Measurements from ENCODE around the gene DOCK7. TPM values are rescaled to one million over a fixed set of nuclear protein-coding genes. Genes with fewer than 3 reads are reported as not detected.
"Not testable (repeated sequence)": the region's sequence is repeated elsewhere in the genome, so short reads cannot be mapped to it uniquely, and the experiment has no call there.

Gene DOCK7
- polyA plus RNA-seq, 3 donors from 2014 or later: 0.55 to 1.6 (median 1.5) TPM

- H3K9me3 Mint-ChIP-seq: no peaks in the 10 kb centered on the region
- peaks cover 0 to 3% (median 3%) of the 10 kb centered on the region in 3 donors for H3K36me3 Mint-ChIP-seq
- H3K4me3 Mint-ChIP-seq: no peak overlapping the region
- DNase-seq: no peak
- no peak overlapping the region for H3K27ac Mint-ChIP-seq
- H3K4me1 Mint-ChIP-seq: no peaks in the 10 kb centered on the region
- peaks cover 0 to under 1% (median 0%) of the 10 kb centered on the region in 3 donors for H3K27me3 Mint-ChIP-seq (ENCODE audit: low read depth in 3 of 3)
Measured at GRCh38 chr1:62588000-62588399, 100.2 kb downstream of the DOCK7 start.

DNA sequence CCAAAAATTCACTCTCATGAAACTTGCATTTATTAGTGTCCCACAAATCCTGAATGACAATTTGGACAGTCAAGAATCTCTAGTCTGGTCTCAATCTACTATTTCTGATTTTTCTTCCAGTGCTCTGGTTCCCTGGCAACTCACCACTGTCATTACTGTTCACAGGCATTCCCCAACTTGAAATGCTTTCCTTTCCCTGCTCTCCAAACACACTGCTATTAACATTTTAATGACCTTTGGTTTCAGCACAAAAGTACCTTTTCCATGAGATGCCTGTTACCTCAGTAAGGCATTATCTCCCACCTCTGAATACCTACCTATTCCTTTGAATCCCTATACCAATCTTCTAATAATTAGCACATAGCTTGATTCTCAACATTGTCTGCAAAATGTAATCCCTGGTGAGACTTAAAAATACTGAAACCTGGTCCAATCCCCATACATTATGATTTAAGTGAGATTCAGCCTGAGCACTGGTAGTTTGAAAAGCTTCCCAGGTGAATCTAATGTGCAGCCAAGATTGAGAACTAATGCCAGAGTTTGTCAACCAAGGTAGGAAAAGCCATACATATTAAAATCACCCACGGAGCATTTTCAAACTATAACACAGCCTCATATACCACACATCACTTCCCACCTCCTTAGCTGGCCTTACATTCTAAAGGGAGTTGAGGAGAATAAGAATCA, 102.6 kb downstream of the DOCK7 start:
- Mint-ChIP-seq H3K9me3 (no peaks in the 10 kb centered on the region), H3K36me3 (peaks cover 0 to 7% (median 0%) of the 10 kb centered on the region in 3 donors), H3K27ac (no peak overlapping the region), H3K4me3 (no peak overlapping the region), H3K27me3 (ENCODE audit: low read depth in 3 of 3) (peaks cover 0 to 3% (median 2%) of the 10 kb centered on the region in 3 donors), H3K4me1 (no peaks in the 10 kb centered on the region)
- no peak for DNase-seq

- peaks cover 10 to 12% (median 11%) of the 10 kb centered on the region in 3 donors for H3K36me3 Mint-ChIP-seq
Measured at GRCh38 chr1:62573675-62574074, 114.5 kb downstream of the DOCK7 start.

GRCh38 chr1:62572476-62572875, 115.7 kb downstream of the DOCK7 start:
- DNase-seq: no peak
- no peaks in the 10 kb centered on the region for H3K27me3 Mint-ChIP-seq (ENCODE audit: low read depth in 3 of 3)
- H3K27ac Mint-ChIP-seq: no peak overlapping the region
- peaks cover 10 to 12% (median 11%) of the 10 kb centered on the region in 3 donors for H3K36me3 Mint-ChIP-seq
- peaks cover 0 to 15% (median 4%) of the 10 kb centered on the region in 6 donors for H3K9me3 Mint-ChIP-seq
- H3K4me1 Mint-ChIP-seq: no peaks in the 10 kb centered on the region
- no peak overlapping the region for H3K4me3 Mint-ChIP-seq

More at GRCh38 chr1:62573675-62574074, 114.5 kb downstream of the DOCK7 start:
- DNase-seq: no peak
- H3K4me3 Mint-ChIP-seq: no peak overlapping the region
- no peaks in the 10 kb centered on the region for H3K27me3 Mint-ChIP-seq (ENCODE audit: low read depth in 3 of 3)
- H3K27ac Mint-ChIP-seq: no peak overlapping the region
- peaks cover 0 to 11% (median 1%) of the 10 kb centered on the region in 6 donors for H3K9me3 Mint-ChIP-seq
- no peaks in the 10 kb centered on the region for H3K4me1 Mint-ChIP-seq

DNA sequence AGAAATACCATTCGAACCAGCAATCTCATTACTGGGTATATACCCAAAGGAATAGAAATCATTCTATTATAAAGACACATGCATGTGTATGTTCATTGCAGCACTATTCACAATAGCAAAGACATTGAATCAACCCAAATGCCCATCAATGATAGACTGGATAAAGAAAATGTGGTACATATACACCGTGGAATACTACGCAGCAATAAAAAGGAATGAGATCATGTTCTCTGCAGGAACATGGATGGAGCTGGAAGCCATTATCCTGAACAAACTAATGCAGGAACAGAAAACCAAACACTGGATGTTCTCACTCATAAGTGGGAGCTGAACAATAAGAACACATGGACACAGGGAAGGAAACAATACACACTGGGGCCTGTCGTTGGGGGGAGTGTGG, 116.7 kb downstream of the DOCK7 start:
- H3K27ac Mint-ChIP-seq; H3K4me1 Mint-ChIP-seq; DNase-seq; H3K27me3 Mint-ChIP-seq (ENCODE audit: low read depth in 3 of 3); H3K4me3 Mint-ChIP-seq: not testable (repeated sequence)
- Mint-ChIP-seq H3K9me3 (peaks cover 4 to 25% (median 5%) of the 10 kb centered on the region in 6 donors), H3K36me3 (peaks cover 10 to 15% (median 11%) of the 10 kb centered on the region in 3 donors)

- H3K4me3 Mint-ChIP-seq; H3K4me1 Mint-ChIP-seq; H3K27ac Mint-ChIP-seq; H3K27me3 Mint-ChIP-seq (ENCODE audit: low read depth in 3 of 3); DNase-seq: not testable (repeated sequence)
- Mint-ChIP-seq H3K36me3 (peaks cover 3 to 15% (median 5%) of the 10 kb centered on the region in 3 donors), H3K9me3 (peaks cover 4 to 25% (median 6%) of the 10 kb centered on the region in 6 donors)
Measured at GRCh38 chr1:62567926-62568325, 120.3 kb downstream of the DOCK7 start.

- not testable (repeated sequence) for H3K4me1 Mint-ChIP-seq, H3K27ac Mint-ChIP-seq
- H3K36me3 Mint-ChIP-seq: peaks cover 3 to 15% (median 5%) of the 10 kb centered on the region in 3 donors
Measured at GRCh38 chr1:62567182-62567581, 121.0 kb downstream of the DOCK7 start.

GRCh38 chr1:62561306-62561705, 126.9 kb downstream of the DOCK7 start:
- DNase-seq: no peak
- H3K36me3 Mint-ChIP-seq: peaks cover 0 to 4% (median 4%) of the 10 kb centered on the region in 3 donors

More at GRCh38 chr1:62567182-62567581, 121.0 kb downstream of the DOCK7 start:
- not testable (repeated sequence) for H3K27me3 Mint-ChIP-seq (ENCODE audit: low read depth in 3 of 3); DNase-seq; H3K4me3 Mint-ChIP-seq
- peaks cover 4 to 25% (median 6%) of the 10 kb centered on the region in 6 donors for H3K9me3 Mint-ChIP-seq

GRCh38 chr1:62544570-62544969, 143.6 kb downstream of the DOCK7 start:
- Mint-ChIP-seq H3K4me3 (no peak overlapping the region), H3K36me3 (no peaks in the 10 kb centered on the region), H3K27ac (no peak overlapping the region), H3K27me3 (ENCODE audit: low read depth in 3 of 3) (peaks cover 0 to 2% (median 0%) of the 10 kb centered on the region in 3 donors), H3K4me1 (no peaks in the 10 kb centered on the region), H3K9me3 (no peaks in the 10 kb centered on the region)
- DNase-seq: no peak

More at GRCh38 chr1:62561306-62561705, 126.9 kb downstream of the DOCK7 start:
- Mint-ChIP-seq H3K4me1 (no peaks in the 10 kb centered on the region), H3K27me3 (ENCODE audit: low read depth in 3 of 3) (peaks cover 0 to 3% (median 0%) of the 10 kb centered on the region in 3 donors), H3K9me3 (peaks cover 0 to 2% (median 0%) of the 10 kb centered on the region in 6 donors), H3K4me3 (no peak overlapping the region), H3K27ac (no peak overlapping the region)

DNA sequence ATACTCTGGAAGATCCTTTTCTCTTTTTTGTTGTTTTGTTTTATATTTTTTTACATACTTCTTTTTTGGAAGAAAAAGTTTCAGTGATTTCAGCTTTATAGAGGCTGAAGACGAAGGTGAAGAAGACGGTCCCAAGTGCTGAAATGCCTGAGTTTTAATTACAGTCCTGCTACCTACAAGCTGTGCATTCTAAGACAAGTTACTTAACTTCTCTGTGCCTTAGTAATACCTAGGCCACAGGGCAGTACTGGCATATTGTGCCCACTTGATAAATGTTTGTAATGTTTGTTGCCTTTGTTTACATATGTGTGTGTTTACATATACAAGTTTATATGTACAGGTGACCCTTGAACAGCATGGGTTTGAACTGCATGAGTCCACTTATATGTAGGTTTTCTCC, 147.1 kb downstream of the DOCK7 start:
- Mint-ChIP-seq H3K9me3 (no peaks in the 10 kb centered on the region), H3K27me3 (ENCODE audit: low read depth in 3 of 3) (no peaks in the 10 kb centered on the region), H3K4me1 (no peaks in the 10 kb centered on the region), H3K27ac (no peak overlapping the region), H3K4me3 (no peak overlapping the region), H3K36me3 (no peaks in the 10 kb centered on the region)
- no peak for DNase-seq

DNA sequence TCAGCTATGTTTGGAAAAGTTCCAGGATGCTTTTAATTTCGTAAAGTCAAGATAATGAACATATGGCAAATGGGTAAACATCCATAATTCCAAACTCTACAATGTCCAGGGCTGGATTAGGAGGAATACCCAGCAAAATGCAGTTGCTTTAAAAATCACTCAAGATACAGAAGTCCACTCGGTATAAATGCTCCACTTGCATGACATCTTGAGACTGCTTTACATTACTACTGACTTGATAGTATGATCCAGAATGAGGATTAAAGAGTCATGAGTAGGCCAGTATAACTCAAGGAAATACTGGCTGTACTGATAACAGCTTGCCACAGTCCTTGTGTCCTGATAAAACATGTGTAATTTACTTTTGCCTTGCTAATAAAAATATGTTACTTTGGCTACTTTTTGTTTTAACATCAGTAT, 149.1 kb downstream of the DOCK7 start:
- H3K36me3 Mint-ChIP-seq: no peaks in the 10 kb centered on the region
- no peaks in the 10 kb centered on the region for H3K9me3 Mint-ChIP-seq
- no peaks in the 10 kb centered on the region for H3K4me1 Mint-ChIP-seq
- no peaks in the 10 kb centered on the region for H3K27me3 Mint-ChIP-seq (ENCODE audit: low read depth in 3 of 3)
- DNase-seq: no peak
- no peak overlapping the region for H3K4me3 Mint-ChIP-seq
- no peak overlapping the region for H3K27ac Mint-ChIP-seq

- DNase-seq: no peak
- H3K4me1 Mint-ChIP-seq: no peaks in the 10 kb centered on the region
- H3K27me3 Mint-ChIP-seq (ENCODE audit: low read depth in 3 of 3): no peaks in the 10 kb centered on the region
- no peaks in the 10 kb centered on the region for H3K9me3 Mint-ChIP-seq
- no peaks in the 10 kb centered on the region for H3K36me3 Mint-ChIP-seq
- no peak overlapping the region for H3K4me3 Mint-ChIP-seq
- no peak overlapping the region for H3K27ac Mint-ChIP-seq
Measured at GRCh38 chr1:62536865-62537264, 151.3 kb downstream of the DOCK7 start.

- Mint-ChIP-seq H3K4me1 (no peaks in the 10 kb centered on the region), H3K27me3 (ENCODE audit: low read depth in 3 of 3) (no peaks in the 10 kb centered on the region), H3K4me3 (no peak overlapping the region), H3K9me3 (no peaks in the 10 kb centered on the region), H3K27ac (no peak overlapping the region), H3K36me3 (peaks cover 0 to 5% (median 0%) of the 10 kb centered on the region in 3 donors)
- no peak for DNase-seq
Measured at GRCh38 chr1:62530516-62531154, 157.6 kb downstream of the DOCK7 start.

GRCh38 chr1:62529227-62529626, 159.0 kb downstream of the DOCK7 start:
- no peak overlapping the region for H3K27ac Mint-ChIP-seq
- H3K4me3 Mint-ChIP-seq: no peak overlapping the region
- H3K4me1 Mint-ChIP-seq: no peaks in the 10 kb centered on the region
- DNase-seq: no peak
- no peaks in the 10 kb centered on the region for H3K27me3 Mint-ChIP-seq (ENCODE audit: low read depth in 3 of 3)
- H3K36me3 Mint-ChIP-seq: peaks cover 0 to 5% (median 0%) of the 10 kb centered on the region in 3 donors
- H3K9me3 Mint-ChIP-seq: no peaks in the 10 kb centered on the region

All from immature natural killer cell (primary cell).